ENCODE measurements around the gene SYF2.
"Not testable (repeated sequence)": the region's sequence is repeated elsewhere in the genome, so short reads cannot be mapped to it uniquely, and the experiment has no call there.

Gene SYF2

DNA sequence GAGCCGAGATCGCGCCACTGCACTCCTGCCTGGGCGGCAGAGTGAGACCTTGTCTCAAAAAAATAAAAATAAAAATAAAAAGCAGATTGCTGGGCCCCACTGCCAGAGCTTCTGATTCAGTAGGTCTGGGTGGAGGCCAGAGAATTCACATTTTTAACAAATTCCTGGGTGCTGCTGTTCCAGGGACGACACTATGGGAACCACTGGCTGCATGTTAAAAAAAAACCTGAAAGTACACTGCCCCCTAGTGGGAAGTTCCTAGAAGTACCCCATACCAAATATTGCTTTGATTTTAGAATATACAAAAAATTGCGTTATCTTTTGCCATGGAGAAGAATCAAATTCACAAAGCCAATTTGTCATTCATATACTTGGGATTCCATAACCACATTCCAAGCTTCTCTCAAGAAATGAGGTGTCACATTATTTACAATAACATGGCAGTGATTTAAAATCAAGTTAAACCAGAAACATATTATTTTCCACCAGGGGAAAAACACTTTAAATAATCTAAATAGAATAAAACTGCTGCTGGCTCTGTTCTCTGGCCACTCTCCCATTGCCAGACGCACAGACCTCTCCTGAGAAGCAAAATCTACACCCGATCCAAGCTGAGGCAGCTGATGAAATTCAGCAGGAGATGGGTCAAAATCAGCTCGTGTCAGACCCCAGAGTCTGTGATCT is 27.4 kb downstream of the SYF2 start:
- DNase-seq: peak; percentile 80

DNA sequence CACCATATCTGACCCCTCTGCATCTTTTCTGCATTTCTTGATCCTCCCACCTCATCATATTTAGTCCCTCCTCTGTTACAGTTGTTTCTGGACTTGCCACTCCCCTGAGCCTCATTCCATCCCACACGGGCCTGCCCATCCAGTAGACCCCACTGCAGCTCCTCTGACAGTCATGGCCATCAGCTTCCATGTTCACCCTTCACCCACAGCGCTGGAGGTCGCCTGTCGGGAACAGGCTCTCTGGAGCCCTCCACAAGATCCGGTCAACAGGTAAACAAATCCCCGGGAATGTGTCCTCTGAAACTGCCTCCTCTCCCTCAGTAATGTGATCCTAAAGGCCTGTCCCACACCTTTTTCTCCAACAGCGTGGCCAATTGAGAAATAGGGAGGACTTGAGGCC is 31.3 kb downstream of the SYF2 start:
- DNase-seq: no peak

DNA sequence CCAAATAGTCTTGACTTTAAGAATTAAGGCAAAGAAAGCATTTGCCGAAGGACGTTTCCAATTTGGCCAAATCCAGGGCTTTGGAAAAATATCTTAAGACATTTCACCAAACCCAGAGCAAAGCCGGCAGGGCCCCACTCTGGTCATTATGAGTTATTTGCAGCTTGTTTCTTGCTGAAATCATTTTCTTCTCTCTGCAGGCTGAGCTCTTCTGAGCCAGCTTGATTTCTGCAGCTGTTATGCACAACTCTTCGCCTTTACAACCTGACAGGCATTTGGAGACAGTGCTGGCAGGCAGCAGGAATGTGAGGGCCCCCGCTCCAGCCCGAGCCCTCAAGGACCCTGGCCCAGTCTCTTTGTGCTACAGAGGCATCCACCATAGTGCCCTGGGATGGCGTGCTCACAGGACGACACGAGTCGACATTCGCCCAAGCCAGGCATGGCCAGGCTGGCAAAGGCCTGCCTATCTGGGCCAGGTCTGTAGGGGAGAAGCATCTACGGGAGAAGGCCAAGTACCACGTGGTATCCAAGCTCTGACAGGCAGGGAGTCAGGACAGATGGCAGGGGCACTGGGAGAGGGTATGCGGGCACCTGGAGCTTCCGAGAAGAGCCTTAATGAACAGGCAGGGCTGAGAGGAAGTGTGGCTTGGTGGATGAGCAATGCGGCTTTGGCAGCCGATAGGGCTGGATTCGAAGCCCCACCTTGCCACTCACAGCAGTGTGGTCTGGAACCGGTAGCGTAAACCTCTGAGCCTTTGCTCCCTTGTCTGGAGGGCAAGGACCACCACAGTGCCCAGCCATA is 32.3 kb downstream of the SYF2 start:
- DNase-seq: no peak

DNA sequence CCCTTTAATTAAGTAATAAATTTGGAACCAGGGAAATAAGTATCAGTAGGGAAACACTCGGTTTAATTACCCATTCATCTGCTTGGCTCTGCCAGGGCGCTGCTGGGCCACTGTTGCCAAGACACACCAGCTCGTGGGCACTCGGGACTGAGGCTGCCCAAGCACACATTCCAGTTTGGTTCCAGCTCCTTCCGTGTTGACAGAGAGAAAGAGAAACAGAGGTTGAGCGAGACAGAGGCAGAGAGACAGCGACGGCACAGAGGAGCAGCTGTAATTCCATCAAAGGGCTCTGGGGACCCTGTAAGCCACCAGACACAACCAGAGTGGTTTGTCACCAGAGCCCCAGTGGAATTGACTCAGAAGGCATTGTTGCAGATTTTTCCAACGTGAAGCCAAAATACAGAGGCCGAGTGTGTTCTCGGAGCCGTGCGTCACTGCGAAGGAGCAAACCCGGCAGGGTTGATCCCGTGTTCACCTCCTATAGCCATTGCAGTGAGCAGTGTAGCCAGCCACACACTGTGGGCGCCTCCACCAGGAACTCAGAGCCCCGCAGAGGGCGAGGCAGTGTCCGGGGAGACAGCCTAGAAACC is 33.5 kb downstream of the SYF2 start:
- DNase-seq: peak; percentile 87

DNA sequence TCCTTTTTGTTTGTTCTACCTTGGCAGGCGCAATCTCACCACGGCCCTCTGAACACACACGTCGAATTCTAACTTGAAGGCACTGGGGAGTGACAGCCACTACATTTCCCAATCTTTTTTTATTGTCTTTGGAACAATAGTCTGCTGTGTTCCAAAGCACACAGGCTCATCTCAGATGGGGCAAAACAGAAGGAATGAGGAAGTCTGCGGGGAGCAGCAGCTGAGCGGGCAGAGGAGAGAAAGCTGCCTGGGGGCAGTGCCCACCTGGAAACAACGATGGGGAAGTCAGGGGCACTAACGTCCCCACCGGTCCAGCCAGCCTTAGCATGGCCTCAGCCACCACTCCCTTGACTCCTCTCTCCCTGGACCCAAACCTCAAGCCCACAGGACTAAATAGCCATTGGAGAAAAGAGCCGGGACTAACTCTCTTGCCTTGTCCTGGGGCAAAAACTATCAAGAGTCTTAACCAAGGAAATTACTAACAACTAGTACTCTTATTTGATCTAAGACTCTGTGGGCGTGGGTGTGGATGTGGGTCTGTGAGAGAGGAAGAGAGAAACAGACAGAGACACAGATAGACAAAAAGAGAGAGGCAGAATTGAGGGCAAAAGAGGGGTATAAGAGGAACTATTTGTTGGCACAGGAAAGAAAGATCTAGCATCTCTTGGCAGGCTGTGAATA is 34.2 kb downstream of the SYF2 start:
- DNase-seq: peak; percentile 17

DNA sequence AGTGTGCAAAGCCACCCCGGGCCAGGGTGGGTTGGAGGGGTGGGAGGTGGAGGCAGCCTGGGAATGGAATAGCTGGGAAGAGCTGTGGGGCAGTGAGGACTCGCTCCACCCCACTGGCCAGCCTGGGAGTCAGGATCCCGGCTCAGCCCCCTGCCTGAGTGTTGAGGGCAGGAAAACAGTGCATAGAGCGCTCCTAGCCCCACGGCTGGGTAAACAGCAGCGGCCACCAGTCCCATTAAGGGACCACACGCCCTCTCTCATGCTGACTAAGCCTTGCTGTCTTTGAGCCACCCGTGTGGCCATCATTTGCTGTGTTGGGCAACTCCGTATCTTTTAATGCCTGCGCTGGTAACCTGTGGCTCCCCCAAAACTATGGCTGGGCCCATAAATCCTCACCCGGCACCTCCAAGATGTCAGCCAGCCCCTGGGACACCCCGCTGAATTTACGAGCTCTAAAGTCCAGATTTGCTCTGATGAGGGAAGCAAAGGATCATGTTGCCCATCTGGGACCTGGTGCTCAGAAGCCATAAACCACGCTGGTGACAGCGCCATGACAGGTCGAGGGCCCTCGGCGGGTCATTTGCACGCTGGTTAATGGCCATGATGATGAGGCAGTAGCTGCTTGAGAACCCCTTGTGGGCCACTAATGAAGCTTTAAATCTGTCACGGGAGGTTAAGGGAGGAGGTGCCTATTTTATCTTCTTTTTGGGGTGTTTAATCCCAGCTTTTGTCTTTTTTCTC is 34.9 kb downstream of the SYF2 start:
- no peak for DNase-seq

DNA sequence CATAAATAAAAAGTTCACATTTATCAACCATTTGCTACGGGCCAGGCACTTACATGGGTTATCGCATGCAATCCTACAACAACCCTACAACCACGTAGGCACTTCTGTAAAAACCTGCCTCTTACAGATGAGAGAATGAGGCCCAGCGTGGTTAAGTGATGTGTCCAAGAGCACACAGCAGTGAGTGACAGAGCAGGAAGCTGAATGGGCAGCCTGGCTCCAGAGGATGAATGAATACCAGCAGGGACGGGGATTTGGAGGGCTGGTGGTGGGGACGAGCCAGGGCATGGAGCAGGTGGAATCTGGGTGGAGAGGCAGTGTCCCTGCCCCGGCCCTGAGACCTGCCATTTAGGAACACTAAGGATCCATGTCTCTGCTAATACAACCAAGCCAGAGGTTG is 35.5 kb downstream of the SYF2 start:
- DNase-seq: no peak

DNA sequence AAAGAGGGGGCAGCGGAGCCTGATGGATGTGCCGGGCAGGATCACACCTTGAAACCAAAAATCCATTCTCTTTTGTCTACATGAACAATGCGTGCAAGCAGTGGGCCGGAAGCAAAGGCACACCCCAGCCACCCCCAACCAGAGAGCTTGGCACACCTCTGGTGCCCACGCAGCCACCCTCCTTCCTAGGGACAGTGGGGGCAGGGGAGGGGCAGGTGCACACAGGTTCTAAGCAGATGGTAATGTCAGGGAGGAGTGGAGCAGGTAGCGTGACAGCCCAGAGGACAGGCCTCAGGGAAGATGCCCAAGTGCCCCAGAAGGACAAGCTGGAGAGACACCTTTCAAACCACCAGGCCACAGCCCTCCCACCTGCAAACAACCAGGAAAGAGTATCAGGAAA is 36.5 kb downstream of the SYF2 start:
- no peak for DNase-seq

DNA sequence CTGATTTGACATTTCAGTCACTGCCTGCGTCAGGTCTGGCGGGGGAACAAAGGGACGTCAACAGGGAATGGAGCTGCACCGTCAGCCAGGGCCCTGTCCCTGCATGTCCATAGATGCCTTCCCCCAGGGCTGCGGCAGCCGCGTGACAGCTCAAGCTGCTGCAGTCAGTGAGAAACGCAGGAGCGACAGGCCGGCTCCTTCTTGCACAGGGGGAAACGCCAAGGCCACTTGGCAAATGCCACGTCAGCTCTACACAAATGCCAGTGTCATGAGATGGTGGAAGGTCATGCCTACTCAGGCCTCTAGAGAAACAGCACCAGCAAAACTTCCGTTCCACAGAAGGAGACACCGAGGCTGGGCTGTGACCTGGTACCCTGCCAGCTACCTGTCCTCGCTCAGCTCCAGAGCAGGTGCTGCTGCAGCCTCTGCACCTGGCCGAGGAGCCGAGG is 37.7 kb downstream of the SYF2 start:
- DNase-seq: no peak

DNA sequence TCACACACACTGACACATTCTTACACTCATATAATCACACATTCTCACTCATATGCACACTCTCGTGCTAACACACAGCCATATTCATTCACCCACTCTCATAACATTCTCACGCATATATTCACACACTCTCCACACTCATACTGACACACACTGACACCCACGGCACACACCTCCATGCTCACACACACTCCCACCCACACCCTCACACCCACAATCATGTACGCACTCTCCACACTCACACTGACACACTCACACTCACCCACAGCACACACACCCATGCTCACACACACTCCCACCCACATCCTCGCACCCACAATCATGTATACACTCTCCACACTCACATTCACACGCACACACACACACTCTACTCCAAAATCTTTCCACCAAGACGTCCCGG is 38.2 kb downstream of the SYF2 start:
- DNase-seq: no peak

DNA sequence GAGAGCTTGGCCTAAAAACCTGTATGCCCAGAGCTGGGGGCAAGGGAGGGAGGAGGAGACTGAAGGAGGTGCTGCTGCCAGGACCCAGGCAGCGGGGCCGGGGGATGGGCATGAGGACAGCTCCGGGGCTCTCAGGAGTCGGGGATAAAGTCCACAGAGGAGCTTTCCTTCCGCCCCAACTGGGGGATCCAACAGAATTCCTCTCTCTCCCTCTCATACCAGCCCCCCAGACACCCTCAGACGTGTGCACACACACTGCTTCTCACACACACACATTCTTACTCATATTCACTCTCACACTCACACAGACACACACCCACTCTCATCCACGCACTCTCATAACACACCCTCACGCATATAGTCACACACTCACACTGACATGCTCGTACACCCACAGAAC is 39.1 kb downstream of the SYF2 start:
- DNase-seq: no peak

DNA sequence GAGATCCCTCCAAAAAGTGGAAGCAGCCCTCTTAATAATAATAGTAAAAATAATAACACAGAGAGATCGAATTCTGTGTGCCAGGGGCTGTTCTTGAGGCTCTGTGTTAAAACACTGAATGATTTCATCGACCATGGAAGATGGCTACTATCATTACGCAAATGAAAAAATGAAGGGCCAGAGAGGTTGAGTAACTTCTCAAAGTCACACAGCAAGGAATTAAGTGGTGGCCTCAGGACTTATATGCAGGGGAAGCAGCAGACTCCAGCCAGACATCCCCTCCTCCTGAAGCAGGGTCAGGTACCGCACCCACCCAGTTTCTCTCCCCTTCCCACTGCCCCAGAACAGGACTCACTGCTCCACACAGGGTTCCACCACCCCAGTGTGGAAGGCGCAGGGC is 40.1 kb downstream of the SYF2 start:
- no peak for DNase-seq

DNA sequence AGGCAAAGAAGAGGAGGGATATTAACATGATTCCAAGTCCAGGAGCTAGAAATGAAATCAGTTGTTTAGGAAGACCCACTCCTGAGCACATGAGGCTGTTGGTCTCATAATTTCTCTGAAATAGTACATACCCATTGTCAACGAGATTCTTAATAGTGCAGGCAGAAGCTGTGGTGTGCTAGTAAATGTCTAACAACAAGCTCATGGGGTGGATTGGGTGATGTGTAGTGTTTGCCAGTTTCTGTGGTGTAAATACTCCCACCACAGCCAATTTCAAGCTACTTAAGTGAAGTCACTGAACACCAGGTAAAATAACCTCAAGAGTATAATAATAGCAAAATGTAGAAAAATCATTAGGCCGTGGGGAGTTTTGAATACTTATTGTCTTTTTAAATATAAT is 42.0 kb downstream of the SYF2 start:
- DNase-seq: no peak

DNA sequence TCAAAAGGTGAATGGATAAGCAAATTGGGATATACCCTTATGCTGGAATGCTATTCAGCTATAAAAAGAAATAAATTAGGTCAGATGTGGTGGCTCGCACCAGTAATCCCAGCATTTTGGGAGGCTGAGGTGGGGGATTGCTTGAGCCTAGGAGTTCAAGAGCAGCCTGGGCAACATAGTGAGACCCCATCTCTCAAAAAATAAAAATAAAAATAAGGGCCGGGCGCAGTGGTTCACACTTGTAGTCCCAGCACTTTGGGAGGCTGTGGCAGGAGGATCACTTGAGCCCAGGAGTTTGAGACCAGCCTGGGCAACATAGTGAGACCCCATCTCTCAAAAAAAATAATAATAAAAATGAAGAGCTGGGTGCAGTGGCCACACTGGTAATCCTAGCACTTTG is 44.4 kb downstream of the SYF2 start:
- DNase-seq: not testable (repeated sequence)

DNA sequence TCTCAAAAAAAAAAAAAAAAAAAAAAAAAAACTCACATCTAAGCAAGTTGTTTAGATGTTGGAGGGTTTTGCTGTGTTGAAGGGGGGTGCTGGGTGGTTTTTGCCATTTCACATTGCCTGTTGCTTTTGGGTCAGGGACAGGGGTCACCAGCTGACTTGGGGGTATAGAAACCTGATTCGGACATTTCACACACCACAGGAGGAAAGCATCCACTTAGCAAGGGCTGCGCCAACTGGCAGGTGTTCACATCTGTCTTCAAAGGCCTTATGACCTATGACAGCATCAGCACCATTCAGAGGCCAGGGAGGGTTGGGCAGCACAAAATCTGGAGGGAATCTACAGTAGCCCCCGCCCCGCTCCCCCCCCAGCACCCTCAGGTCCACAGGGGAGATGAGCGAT is 45.2 kb downstream of the SYF2 start:
- DNase-seq: no peak

DNA sequence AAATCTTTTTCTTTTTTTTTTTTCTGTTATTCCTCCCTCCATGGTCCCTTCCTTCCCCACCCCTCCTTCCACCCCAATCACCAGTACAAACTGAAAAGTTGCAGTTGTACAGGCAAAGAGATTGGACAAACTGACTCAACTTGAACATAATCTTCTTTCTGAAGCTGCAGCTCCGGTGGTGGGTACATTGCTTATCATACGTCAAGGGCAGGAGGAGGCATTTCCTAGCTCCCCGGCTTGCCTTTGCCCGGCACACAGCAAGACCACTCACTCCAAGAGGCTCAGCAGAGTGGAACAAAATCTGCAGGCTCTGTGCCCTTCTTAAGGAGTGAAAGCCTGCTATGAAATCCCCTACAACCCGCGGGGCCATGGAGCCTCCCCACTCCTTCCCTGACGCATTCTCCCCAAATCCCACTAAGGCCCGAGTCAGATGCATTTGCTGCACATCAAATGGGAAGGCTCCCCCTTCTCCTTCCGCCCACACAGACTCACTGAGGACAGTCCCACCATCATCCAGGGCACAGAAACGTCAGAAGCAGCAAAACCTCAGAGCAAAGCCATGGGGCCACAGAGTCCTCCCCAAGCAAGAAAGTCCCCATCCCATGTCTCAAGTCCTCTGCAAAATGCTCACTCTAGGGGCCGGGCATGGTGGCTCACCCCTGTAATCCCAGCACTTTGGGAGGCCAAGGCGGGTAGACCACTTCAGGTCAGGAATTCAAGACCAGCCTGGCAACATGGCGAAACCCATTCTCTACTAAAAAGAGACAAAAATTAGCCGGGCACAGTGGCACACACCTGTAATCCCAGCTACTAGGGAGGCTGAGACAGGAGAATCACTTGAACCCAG is 45.9 kb downstream of the SYF2 start:
- DNase-seq: no peak

DNA sequence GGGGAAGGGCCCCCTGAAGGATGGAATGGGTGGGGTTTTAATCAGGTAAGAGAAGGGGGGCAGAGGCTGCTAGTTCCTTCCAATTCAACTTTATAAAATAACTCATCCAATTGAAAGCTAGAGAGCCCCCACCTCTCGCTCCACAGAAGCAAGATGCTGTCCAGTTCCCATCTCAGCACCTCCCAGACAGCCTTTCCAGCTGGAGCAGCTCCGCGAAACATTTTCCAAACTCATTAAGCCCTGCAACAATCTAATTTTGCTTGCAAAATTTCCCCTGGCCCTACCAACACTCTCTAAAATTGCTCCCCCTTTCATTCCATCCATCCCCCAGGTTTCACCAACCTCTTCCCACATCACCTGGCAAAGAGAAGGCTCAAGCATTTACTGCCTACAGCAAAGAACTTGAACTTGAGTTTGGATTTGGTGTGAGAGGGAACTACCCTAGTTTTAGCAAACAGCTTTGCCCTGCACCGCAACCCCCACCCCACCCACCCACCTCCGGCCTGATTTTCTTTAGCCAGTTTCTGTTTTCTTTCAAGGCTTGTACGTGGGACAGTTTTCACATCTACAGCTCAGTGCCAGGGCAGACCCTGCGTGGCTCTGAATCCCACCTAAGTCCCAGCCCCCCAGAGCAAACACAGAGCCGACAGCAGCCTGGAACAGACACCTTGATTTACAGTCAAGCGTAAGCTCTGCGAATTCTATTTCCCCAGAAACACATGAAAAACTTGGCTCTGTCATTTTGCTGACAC is 46.7 kb downstream of the SYF2 start:
- no peak for DNase-seq

DNA sequence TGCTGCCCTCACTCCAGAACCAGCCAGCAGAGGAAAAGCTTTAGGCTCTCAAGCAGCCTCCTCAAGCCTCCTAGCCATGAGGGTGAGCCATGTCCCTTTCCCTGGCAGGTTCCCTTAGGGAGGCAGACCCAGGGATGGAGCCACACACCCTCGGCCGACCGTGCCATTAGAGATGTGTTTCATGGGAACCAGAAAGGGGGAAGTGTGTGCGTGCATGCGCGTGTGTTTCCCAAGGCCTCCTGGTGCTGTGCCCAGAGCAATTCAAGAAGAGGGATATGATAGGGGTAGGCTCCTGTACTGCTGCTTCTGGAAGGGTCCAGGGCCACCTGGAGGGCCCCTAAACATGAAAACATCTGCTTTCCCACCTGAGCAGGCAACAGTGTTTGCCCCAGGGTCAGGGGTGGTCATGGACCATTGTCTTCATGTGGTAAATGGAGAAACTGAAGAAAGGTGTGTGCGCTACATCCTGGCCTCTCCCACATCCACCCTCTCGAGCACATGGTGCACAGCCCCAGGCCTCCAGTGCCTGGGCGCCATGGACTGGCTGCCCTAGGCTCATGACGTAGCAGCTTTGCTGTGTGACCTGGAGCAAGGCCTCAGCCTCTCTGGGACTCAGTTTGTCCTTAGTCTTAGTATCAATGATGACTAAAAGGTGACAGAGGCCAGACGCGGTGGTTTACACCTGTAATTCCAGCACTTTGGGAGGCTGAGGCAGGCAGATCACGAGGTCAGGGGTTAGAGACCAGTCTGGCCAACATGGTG is 48.1 kb downstream of the SYF2 start:
- no peak for DNase-seq

DNA sequence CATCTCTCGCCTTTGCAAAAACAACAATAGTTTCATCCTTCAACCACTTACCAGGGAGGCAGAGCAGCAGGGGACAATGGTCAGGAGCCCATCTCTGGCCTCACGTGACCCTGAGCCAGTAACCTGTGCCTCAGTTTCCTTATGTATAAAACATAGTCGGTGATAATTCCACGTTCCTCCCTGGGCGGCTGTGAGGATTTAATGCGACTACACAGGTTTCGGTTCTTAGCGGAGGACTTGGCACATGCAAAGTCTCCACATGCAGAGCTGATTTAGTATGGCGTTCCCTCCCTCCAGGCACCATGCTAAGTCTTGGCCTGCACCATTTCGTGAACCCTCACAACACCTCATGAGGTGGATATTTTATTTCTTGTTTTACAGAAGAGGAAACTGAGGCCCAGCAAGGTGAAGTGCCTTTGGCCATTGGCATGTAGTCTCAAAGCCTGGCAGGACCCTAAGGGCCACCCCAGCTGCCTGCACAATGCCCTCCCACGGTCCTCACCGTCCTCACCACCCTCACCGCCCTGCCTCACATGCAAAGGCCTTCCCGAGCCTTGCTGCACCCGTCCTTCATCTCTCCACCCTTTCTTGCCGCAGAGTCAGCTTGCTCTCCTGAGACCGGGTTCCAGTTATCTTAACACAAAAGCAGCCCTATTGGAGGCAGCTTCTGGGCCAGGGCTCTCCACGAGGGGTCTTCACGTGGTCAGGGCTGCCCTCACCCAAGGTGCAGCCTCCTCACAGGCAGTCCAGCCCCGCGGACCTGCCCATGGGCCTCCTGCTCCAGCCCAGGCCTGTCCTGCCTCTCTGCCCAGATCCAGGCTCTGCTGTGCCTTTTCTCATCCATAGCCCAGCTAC is 48.9 kb downstream of the SYF2 start:
- no peak for DNase-seq
